Heart left ventricle (tissue), 13 donors: ENCODE data around the gene MANEA.

ENCODE experiments used
- CTCF ChIP-seq, 12 donors: fragments of 200-600 bp; sonication (generic) in 4 of 12; IDR thresholded peaks; one replicate each; pipeline versions ENCODE4 v1.5.0 to v1.8.0; 2018 to 2022; ENCODE audit warnings: antibody characterized with exemption in 12 of 12, mild to moderate bottlenecking in 5 of 12
- POLR2A ChIP-seq, 2 donors: fragments of 450-650 bp; IDR thresholded peaks; one replicate each; pipeline ENCODE4 v1.6.1; 2017; ENCODE audit warnings: antibody characterized with exemption in 2 of 2, mild to moderate bottlenecking in 2 of 2, moderate library complexity in 2 of 2
- donor health status: ischemic (EF 13 %, LVEDD 7.1; RV severe dilation, severe dysfunction).
- donor health status: DM: no; HTN: yes; CAD: no.
- donor health status: DM: no; HTN: no; CAD: no.
- donor health status: ischemic (EF 25% LVEDD 6.9; RV normal size, moderate dysfunction).
- donor health status: ischemic (EF 25% LVEDD 5.7; RV mildly dilated, moderate dysfunction).
- donor health status: ischemic (EF 35%, LVEDD 5.7; RV mildly dilated, moderate dysfunction).
- donor health status: nonischemic (EF 11% LVEDD 7.7; RV severe dilation, severe dysfunction).
- donor health status: DM: yes; HTN: yes; CAD: no.
- donor health status: PGD.
- donor health status: ischemic (EF 29% LVEDD 5.4; RV normal size, mild dysfunction).
- donor health status: nonischemic (EF 23%, LVEDD 6.1; RV moderate dilation, normal function).

GRCh38 chr6:95587989-95588388 lies 10.7 kb downstream of the MANEA start:
- TF ChIP-seq CTCF (IDR thresholded peaks at IDR 0.05) = no peak
- no peak for TF ChIP-seq POLR2A (IDR thresholded peaks at IDR 0.05)
